Hypothalamus (tissue), 51 donors: ENCODE results near the gene SHLD2.
"Not testable (repeated sequence)": the region's sequence is repeated elsewhere in the genome, so short reads cannot be mapped to it uniquely, and the experiment has no call there.

Source experiments
- DNase-seq, 51 donors: peaks; one replicate each; lab custom pipeline; 2025; lab: John Stamatoyannopoulos, UW

SHLD2 gene

GRCh38 chr10:87133936-87134335, 38.9 kb downstream of the SHLD2 start:
- DNase-seq: not testable (repeated sequence)

- DNase-seq: not testable (repeated sequence)
These were observed 39.4 kb downstream of the SHLD2 start for GRCh38 chr10:87134440-87134839.

- DNase-seq: not testable (repeated sequence)
These were observed 42.5 kb downstream of the SHLD2 start for GRCh38 chr10:87137478-87137877.

GRCh38 chr10:87142230-87143108, 47.5 kb downstream of the SHLD2 start:
- DNase-seq: not testable (repeated sequence)

- not testable (repeated sequence) for DNase-seq
These were observed 48.1 kb downstream of the SHLD2 start for GRCh38 chr10:87143109-87143418.

- DNase-seq: not testable (repeated sequence)
These were observed 50.6 kb downstream of the SHLD2 start for GRCh38 chr10:87145598-87145997.

GRCh38 chr10:87149020-87149609, 54.1 kb downstream of the SHLD2 start:
- DNase-seq: not testable (repeated sequence)

GRCh38 chr10:87151516-87151915, 56.5 kb downstream of the SHLD2 start:
- not testable (repeated sequence) for DNase-seq

- DNase-seq: not testable (repeated sequence)
These were observed 61.8 kb downstream of the SHLD2 start for GRCh38 chr10:87156841-87157240.

- not testable (repeated sequence) for DNase-seq
These were observed 62.8 kb downstream of the SHLD2 start for GRCh38 chr10:87157821-87158220.

GRCh38 chr10:87162703-87163293, 67.8 kb downstream of the SHLD2 start:
- not testable (repeated sequence) for DNase-seq

- DNase-seq: not testable (repeated sequence)
These were observed 68.4 kb downstream of the SHLD2 start for GRCh38 chr10:87163414-87163813.

GRCh38 chr10:87169857-87170256, 74.9 kb downstream of the SHLD2 start:
- not testable (repeated sequence) for DNase-seq

- DNase-seq: not testable (repeated sequence)
These were observed 75.7 kb downstream of the SHLD2 start for GRCh38 chr10:87170705-87171104.

GRCh38 chr10:87171670-87172069, 76.7 kb downstream of the SHLD2 start:
- not testable (repeated sequence) for DNase-seq

GRCh38 chr10:87172178-87172577, 77.2 kb downstream of the SHLD2 start:
- DNase-seq: not testable (repeated sequence)

GRCh38 chr10:87177587-87177986, 82.6 kb downstream of the SHLD2 start:
- DNase-seq: not testable (repeated sequence)

GRCh38 chr10:87184421-87184820, 89.4 kb downstream of the SHLD2 start:
- DNase-seq: not testable (repeated sequence)

- DNase-seq: not testable (repeated sequence)
These were observed 91.0 kb downstream of the SHLD2 start for GRCh38 chr10:87186016-87186415.

GRCh38 chr10:87187573-87187972, 92.6 kb downstream of the SHLD2 start:
- not testable (repeated sequence) for DNase-seq

- DNase-seq: not testable (repeated sequence)
These were observed 96.8 kb downstream of the SHLD2 start for GRCh38 chr10:87191841-87192240.
